ENCODE measurements around the gene OBSCN.
"Not testable (repeated sequence)": the region's sequence is repeated elsewhere in the genome, so short reads cannot be mapped to it uniquely, and the experiment has no call there.

The OBSCN gene

GRCh38 chr1:228165372-228166169 lies 42.3 kb upstream of the OBSCN start, which contains the start of gene IBA57:
TSS of gene IBA57 (plus strand) at chr1:228165804. CDS start at chr1:228165817, 13 bp downstream.
- no peaks in the 10 kb centered on the region for H3K27me3 Mint-ChIP-seq (ENCODE audit: low read depth)
- peak within 1 kb of the TSS; percentile 97 for H3K27ac Mint-ChIP-seq
- H3K36me3 Mint-ChIP-seq (ENCODE audit: low read depth): no peaks in the 10 kb centered on the region
- H3K4me1 Mint-ChIP-seq (ENCODE audit: low read depth): peaks cover 23% of the 10 kb centered on the region
- peak within 1 kb of the TSS; percentile 93 for H3K4me3 Mint-ChIP-seq
- no peaks in the 10 kb centered on the region for H3K9me3 Mint-ChIP-seq

- H3K4me3 Mint-ChIP-seq: peak overlapping the region; percentile 79
- H3K27ac Mint-ChIP-seq: peak overlapping the region; percentile 95
- H3K9me3 Mint-ChIP-seq: no peaks in the 10 kb centered on the region
- no peaks in the 10 kb centered on the region for H3K27me3 Mint-ChIP-seq (ENCODE audit: low read depth)
- no peaks in the 10 kb centered on the region for H3K36me3 Mint-ChIP-seq (ENCODE audit: low read depth)
- H3K4me1 Mint-ChIP-seq (ENCODE audit: low read depth): peaks cover 23% of the 10 kb centered on the region
These were observed 41.5 kb upstream of the OBSCN start for GRCh38 chr1:228166170-228166936.

DNA sequence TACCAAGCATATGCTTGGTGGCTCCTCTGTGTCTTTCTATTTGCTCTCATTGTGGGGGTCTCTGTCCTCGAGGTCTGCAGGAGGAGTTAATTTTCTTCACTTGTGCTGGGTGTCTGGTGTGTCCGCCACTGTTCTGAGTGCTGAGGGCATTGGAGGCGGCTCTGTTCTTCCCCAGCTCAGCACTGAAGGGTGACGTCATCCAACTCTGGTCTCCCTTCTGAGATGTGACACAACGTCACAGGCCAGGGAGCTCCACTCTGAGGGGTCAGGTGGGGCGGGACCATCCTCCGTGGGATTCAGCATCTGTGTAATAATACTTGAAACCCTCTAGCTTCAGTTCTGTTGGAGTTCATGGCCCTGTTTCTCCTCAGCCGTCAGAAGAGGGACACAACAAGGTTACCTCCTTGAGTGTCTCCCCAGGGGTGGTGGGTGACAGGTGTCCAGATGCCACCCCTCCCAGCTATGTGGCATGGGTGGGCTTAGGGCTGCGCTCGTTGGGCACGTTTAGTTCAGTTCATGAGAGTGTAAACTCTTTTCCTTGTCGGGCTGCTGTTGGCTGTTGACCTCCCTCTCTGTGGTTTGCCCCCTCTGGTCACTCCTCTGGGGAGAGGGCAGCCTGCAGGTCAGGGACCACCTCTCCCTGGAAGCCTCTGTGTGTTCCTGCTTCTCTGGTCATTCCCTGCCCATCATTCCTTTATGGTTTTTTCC lies 39.1 kb upstream of the OBSCN start:
- Mint-ChIP-seq H3K36me3 (ENCODE audit: low read depth) (no peaks in the 10 kb centered on the region), H3K27ac (no peak overlapping the region), H3K4me1 (ENCODE audit: low read depth) (peaks cover 23% of the 10 kb centered on the region), H3K4me3 (no peak overlapping the region), H3K9me3 (no peaks in the 10 kb centered on the region), H3K27me3 (ENCODE audit: low read depth) (no peaks in the 10 kb centered on the region)

DNA sequence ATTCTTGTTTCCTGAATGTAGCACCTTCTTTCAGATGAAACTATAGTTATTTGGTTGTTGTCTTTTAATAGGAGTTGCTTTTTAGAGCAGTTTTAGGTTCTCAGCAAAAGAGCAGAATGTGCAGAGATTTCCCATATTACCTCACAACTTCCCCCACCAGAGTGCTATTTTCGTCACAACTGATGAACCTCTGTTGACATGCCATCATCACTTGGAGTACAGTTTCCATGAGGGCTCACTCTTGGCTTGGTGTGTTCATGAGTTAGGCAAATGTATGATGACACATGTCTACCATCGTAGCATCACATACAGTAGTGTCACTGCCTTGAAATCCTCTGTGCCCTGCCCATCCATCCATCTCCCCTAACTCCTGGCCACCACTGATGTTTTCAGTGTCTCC lies 38.5 kb upstream of the OBSCN start:
- Mint-ChIP-seq H3K9me3 (no peaks in the 10 kb centered on the region), H3K4me1 (ENCODE audit: low read depth) (peaks cover 19% of the 10 kb centered on the region), H3K36me3 (ENCODE audit: low read depth) (no peaks in the 10 kb centered on the region), H3K27me3 (ENCODE audit: low read depth) (no peaks in the 10 kb centered on the region), H3K4me3 (no peak overlapping the region), H3K27ac (no peak overlapping the region)

DNA sequence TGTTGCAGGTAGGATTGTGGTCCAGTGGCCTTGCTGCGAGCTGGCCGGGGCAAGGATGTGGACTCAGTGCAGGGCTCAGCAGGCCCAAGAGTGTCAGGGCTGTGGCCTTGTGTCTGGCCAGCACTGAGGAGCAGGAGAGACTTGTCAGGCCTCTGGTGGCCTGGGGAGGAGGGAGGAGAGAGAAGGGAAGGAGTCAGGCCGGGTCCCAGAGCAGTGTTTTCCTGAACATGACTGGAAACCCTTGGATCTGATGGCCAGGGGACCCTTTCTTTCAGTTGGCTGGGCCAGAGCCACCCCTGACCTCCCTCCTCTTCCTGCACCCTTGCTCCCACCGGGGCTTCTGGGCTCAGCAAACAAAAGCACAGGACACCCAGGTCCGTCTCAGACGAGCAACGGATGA lies 37.2 kb upstream of the OBSCN start:
- Mint-ChIP-seq H3K9me3 (no peaks in the 10 kb centered on the region), H3K27me3 (ENCODE audit: low read depth) (no peaks in the 10 kb centered on the region), H3K4me3 (no peak overlapping the region), H3K27ac (no peak overlapping the region), H3K36me3 (ENCODE audit: low read depth) (no peaks in the 10 kb centered on the region), H3K4me1 (ENCODE audit: low read depth) (peaks cover 14% of the 10 kb centered on the region)

- Mint-ChIP-seq H3K27me3 (ENCODE audit: low read depth) (no peaks in the 10 kb centered on the region), H3K4me3 (no peak overlapping the region), H3K4me1 (ENCODE audit: low read depth) (peaks cover 14% of the 10 kb centered on the region), H3K36me3 (ENCODE audit: low read depth) (no peaks in the 10 kb centered on the region), H3K27ac (no peak overlapping the region), H3K9me3 (no peaks in the 10 kb centered on the region)
These were observed 36.5 kb upstream of the OBSCN start for GRCh38 chr1:228171221-228171891.

DNA sequence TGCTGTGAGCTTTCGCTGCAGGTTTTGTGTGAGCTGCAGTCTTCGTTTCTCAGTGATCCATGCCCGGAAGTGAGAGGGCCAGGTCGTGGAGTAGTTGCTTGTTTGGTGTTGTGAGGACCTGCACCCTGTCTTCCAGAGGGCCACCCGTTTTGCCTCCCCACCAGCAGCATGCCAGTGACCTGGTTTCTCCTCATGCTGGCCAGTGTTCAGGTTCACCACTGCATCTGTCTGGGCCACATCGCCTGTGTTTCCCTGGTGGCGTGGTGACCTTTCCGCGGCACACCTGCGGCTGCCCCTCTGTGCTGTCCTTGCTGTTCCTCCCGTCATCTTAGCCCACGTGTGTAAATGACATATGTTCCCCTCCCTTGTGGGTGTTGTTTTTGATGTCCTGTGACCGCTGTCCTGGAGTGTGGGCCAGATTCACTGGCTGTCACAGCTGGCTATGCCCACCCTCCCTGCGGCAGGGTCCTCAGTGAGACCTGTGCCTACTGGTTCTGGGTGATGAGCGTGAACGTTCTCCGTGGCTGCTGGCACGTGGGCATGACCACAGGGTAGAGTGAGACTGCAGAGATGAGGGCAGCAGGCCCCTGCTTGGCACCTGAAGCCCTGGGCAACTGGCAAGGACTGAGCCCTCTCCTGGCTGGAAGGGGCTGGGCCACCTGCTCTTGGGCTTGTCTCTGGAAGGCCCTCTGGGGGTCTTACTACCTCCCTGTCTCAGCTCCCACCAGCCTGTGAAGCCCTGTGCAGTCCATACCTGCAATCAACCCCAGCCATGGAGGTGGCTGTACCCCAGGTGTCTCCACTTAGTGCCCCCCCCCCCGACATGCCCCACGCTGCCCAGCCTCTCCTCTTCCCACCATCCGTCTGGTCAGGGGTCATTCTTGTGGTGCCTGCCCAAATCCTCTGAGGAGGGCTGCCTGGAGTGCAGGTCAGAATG lies 35.0 kb upstream of the OBSCN start:
- Mint-ChIP-seq H3K9me3 (no peaks in the 10 kb centered on the region), H3K36me3 (ENCODE audit: low read depth) (no peaks in the 10 kb centered on the region), H3K27ac (no peak overlapping the region), H3K4me3 (no peak overlapping the region), H3K27me3 (ENCODE audit: low read depth) (no peaks in the 10 kb centered on the region), H3K4me1 (ENCODE audit: low read depth) (peaks cover 4% of the 10 kb centered on the region)

DNA sequence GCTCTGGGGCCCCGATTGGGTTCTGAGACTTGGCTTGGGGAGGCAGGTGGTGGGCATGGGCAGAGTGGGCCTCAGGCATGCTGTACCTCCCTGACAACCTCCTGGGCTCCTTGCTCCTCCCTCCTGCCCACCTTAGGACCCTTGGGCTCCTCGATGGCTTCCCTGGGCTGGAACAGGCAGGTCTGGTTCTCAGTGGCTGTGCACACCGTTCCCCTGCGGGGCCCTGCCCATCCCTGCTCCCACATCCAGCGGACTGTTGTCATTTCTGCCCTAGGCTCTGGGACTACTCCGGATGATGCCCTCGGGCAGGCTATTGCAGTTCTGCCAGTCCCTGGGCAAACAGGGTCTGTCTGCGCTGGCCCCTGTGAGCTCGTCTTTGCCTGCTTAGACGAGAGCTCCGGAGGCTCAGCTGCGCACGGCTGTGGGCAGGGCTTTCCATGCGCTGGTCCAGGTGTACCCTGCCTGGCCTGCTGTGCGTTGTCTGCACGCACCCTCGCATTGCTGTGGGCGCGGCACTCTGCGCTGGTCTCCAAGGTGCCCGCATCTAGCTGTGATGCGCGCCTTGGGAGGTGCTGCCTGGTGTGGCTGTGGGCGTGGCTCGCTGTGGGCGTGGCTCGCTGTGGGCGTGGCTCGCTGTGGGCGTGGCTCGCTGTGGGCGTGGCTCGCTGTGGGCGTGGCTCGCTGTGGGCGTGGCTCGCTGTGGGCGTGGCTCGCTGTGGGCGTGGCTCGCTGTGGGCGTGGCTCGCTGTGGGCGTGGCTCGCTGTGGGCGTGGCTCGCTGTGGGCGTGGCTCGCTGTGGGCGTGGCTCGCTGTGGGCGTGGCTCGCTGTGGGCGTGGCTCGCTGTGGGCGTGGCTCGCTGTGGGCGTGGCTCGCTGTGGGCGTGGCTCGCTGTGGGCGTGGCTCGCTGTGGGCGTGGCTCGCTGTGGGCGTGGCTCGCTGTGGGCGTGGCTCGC lies 34.0 kb upstream of the OBSCN start:
- not testable (repeated sequence) for H3K9me3 Mint-ChIP-seq; H3K4me3 Mint-ChIP-seq; H3K4me1 Mint-ChIP-seq (ENCODE audit: low read depth); H3K27me3 Mint-ChIP-seq (ENCODE audit: low read depth); H3K27ac Mint-ChIP-seq; H3K36me3 Mint-ChIP-seq (ENCODE audit: low read depth)

DNA sequence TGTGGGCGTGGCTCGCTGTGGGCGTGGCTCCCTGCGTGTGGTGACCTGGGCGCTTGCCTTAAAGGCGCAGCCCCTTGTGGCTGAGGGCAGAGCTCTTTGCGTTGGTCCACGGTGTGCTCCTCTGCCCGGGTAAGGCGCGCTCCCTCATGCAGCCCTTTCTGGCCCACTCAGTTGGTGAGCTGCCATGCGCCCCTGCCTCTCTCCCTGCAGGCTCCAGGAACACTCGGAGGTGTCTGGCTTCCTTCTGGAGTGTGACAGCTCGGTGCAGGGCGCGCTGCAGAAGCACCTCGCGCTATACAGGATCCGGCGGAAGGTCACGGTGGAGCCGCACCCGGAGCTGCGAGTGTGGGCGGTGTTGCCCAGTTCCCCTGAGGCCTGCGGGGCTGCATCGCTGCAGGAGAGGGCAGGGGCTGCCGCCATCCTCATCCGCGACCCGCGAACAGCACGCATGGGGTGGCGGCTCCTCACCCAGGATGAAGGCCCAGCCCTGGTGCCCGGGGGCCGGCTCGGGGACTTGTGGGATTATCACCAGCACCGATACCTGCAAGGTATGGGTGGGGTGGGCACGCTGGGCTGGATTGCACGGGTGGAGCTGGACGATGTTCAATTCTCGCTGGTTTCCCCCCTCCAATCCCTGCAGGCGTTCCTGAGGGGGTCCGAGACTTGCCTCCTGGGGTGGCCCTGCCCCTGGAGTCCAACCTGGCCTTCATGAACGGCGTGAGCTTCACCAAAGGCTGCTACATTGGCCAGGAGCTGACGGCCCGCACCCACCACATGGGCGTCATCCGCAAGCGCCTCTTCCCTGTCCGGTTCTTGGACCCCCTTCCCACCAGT lies 33.1 kb upstream of the OBSCN start:
- no peaks in the 10 kb centered on the region for H3K9me3 Mint-ChIP-seq
- no peak overlapping the region for H3K4me3 Mint-ChIP-seq
- no peaks in the 10 kb centered on the region for H3K36me3 Mint-ChIP-seq (ENCODE audit: low read depth)
- no peaks in the 10 kb centered on the region for H3K27me3 Mint-ChIP-seq (ENCODE audit: low read depth)
- H3K27ac Mint-ChIP-seq: no peak overlapping the region
- H3K4me1 Mint-ChIP-seq (ENCODE audit: low read depth): no peaks in the 10 kb centered on the region

- Mint-ChIP-seq H3K4me3 (no peak overlapping the region), H3K9me3 (no peaks in the 10 kb centered on the region), H3K27ac (no peak overlapping the region), H3K36me3 (ENCODE audit: low read depth) (no peaks in the 10 kb centered on the region), H3K27me3 (ENCODE audit: low read depth) (no peaks in the 10 kb centered on the region), H3K4me1 (ENCODE audit: low read depth) (no peaks in the 10 kb centered on the region)
These were observed 32.4 kb upstream of the OBSCN start for GRCh38 chr1:228175316-228176023.

DNA sequence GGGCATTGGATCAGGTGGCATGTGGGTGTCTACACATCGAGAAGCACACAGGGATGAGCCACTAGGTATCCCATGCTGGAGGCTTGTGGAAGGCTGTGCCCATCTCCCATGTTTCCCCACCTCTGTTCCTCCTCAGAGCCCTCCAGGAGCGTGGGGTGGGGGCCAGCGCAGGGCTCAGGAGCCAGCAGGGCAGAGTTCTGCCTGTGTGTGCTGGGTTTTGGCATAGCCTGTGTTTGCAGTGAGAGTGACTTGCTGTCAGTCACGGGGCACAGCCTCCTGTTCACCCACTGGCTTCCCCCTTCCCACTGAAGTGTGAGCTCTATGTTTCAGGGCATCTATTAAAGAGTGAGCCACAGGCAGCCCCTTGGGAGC lies 31.8 kb upstream of the OBSCN start:
- H3K36me3 Mint-ChIP-seq (ENCODE audit: low read depth): no peaks in the 10 kb centered on the region
- H3K4me3 Mint-ChIP-seq: no peak overlapping the region
- H3K27ac Mint-ChIP-seq: no peak overlapping the region
- H3K4me1 Mint-ChIP-seq (ENCODE audit: low read depth): no peaks in the 10 kb centered on the region
- no peaks in the 10 kb centered on the region for H3K27me3 Mint-ChIP-seq (ENCODE audit: low read depth)
- no peaks in the 10 kb centered on the region for H3K9me3 Mint-ChIP-seq
